Measurements from ENCODE around the gene IMMP2L.
A peak's percentile ranks its signal among the peaks of the same experiment; 100 is the strongest.
"Not testable (repeated sequence)": the region's sequence is repeated elsewhere in the genome, so short reads cannot be mapped to it uniquely, and the experiment has no call there.

Gene IMMP2L

GRCh38 chr7:111264111-111264868 lies 298.0 kb downstream of the IMMP2L start:
- DNase-seq = no peak
- in situ Hi-C loops (cut with HindIII; ENCODE audit: low pct_ligation_motif_present, low pct_unique_long_range_greater_than_20kb, low sequenced_read_pairs) = no loop called here

GRCh38 chr7:111262293-111263116 lies 299.8 kb downstream of the IMMP2L start:
- no peak for DNase-seq
- in situ Hi-C loops (cut with HindIII; ENCODE audit: low pct_ligation_motif_present, low pct_unique_long_range_greater_than_20kb, low sequenced_read_pairs) = no loop called here

- DNase-seq = no peak
- in situ Hi-C loops (cut with HindIII; ENCODE audit: low pct_ligation_motif_present, low pct_unique_long_range_greater_than_20kb, low sequenced_read_pairs) = no loop called here
Observed at GRCh38 chr7:111261496-111261895, 300.8 kb downstream of the IMMP2L start.

GRCh38 chr7:111259991-111260390 lies 302.3 kb downstream of the IMMP2L start:
- in situ Hi-C loops (cut with HindIII; ENCODE audit: low pct_ligation_motif_present, low pct_unique_long_range_greater_than_20kb, low sequenced_read_pairs) = no loop called here
- no peak for DNase-seq

GRCh38 chr7:111256391-111256790 lies 305.9 kb downstream of the IMMP2L start:
- DNase-seq = no peak
- in situ Hi-C loops (cut with HindIII; ENCODE audit: low pct_ligation_motif_present, low pct_unique_long_range_greater_than_20kb, low sequenced_read_pairs) = no loop called here

- DNase-seq = no peak
- in situ Hi-C loops (cut with HindIII; ENCODE audit: low pct_ligation_motif_present, low pct_unique_long_range_greater_than_20kb, low sequenced_read_pairs) = no loop called here
Observed at GRCh38 chr7:111255576-111255975, 306.7 kb downstream of the IMMP2L start.

- in situ Hi-C loops (cut with HindIII; ENCODE audit: low pct_ligation_motif_present, low pct_unique_long_range_greater_than_20kb, low sequenced_read_pairs); DNase-seq: not testable (repeated sequence)
Observed at GRCh38 chr7:111251365-111251764, 310.9 kb downstream of the IMMP2L start.

- DNase-seq; in situ Hi-C loops (cut with HindIII; ENCODE audit: low pct_ligation_motif_present, low pct_unique_long_range_greater_than_20kb, low sequenced_read_pairs): not testable (repeated sequence)
Observed at GRCh38 chr7:111249807-111250206, 312.5 kb downstream of the IMMP2L start.

GRCh38 chr7:111242141-111242755 lies 320.0 kb downstream of the IMMP2L start:
- in situ Hi-C loops (cut with HindIII; ENCODE audit: low pct_ligation_motif_present, low pct_unique_long_range_greater_than_20kb, low sequenced_read_pairs) = no loop called here
- DNase-seq = no peak

- DNase-seq = no peak
Observed at GRCh38 chr7:111240371-111240770, 321.9 kb downstream of the IMMP2L start.

GRCh38 chr7:111239437-111239836 lies 322.9 kb downstream of the IMMP2L start:
- in situ Hi-C loops (cut with HindIII; ENCODE audit: low pct_ligation_motif_present, low pct_unique_long_range_greater_than_20kb, low sequenced_read_pairs) = no loop called here
- no peak for DNase-seq

More at GRCh38 chr7:111240371-111240770, 321.9 kb downstream of the IMMP2L start:
- in situ Hi-C loops (cut with HindIII; ENCODE audit: low pct_ligation_motif_present, low pct_unique_long_range_greater_than_20kb, low sequenced_read_pairs) = no loop called here

GRCh38 chr7:111238886-111239285 lies 323.4 kb downstream of the IMMP2L start:
- in situ Hi-C loops (cut with HindIII; ENCODE audit: low pct_ligation_motif_present, low pct_unique_long_range_greater_than_20kb, low sequenced_read_pairs) = no loop called here

GRCh38 chr7:111235709-111236108 lies 326.6 kb downstream of the IMMP2L start:
- in situ Hi-C loops (cut with HindIII; ENCODE audit: low pct_ligation_motif_present, low pct_unique_long_range_greater_than_20kb, low sequenced_read_pairs) = no loop called here
- DNase-seq = no peak

More at GRCh38 chr7:111238886-111239285, 323.4 kb downstream of the IMMP2L start:
- DNase-seq = peak; percentile 50

GRCh38 chr7:111232249-111233084 lies 329.8 kb downstream of the IMMP2L start:
- in situ Hi-C loops (cut with HindIII; ENCODE audit: low pct_ligation_motif_present, low pct_unique_long_range_greater_than_20kb, low sequenced_read_pairs) = no loop called here
- DNase-seq = peak; percentile 78

GRCh38 chr7:111229916-111230315 lies 332.4 kb downstream of the IMMP2L start:
- in situ Hi-C loops (cut with HindIII; ENCODE audit: low pct_ligation_motif_present, low pct_unique_long_range_greater_than_20kb, low sequenced_read_pairs) = no loop called here

GRCh38 chr7:111229181-111229740 lies 333.0 kb downstream of the IMMP2L start:
- in situ Hi-C loops (cut with HindIII; ENCODE audit: low pct_ligation_motif_present, low pct_unique_long_range_greater_than_20kb, low sequenced_read_pairs) = no loop called here

More at GRCh38 chr7:111229916-111230315, 332.4 kb downstream of the IMMP2L start:
- DNase-seq = no peak

GRCh38 chr7:111228437-111228836 lies 333.9 kb downstream of the IMMP2L start:
- in situ Hi-C loops (cut with HindIII; ENCODE audit: low pct_ligation_motif_present, low pct_unique_long_range_greater_than_20kb, low sequenced_read_pairs) = no loop called here
- DNase-seq = no peak

More at GRCh38 chr7:111229181-111229740, 333.0 kb downstream of the IMMP2L start:
- DNase-seq = no peak

GRCh38 chr7:111226800-111227199 lies 335.5 kb downstream of the IMMP2L start:
- no peak for DNase-seq
- in situ Hi-C loops (cut with HindIII; ENCODE audit: low pct_ligation_motif_present, low pct_unique_long_range_greater_than_20kb, low sequenced_read_pairs) = no loop called here

All from ACHN (cell line).